GM10266 (cell line): Measurements from ENCODE around the gene STAMBP.

Experiments used
- DNase-seq: peaks from one replicate; pipeline ENCODE4 v3.0.0; 2012; ENCODE audit errors: extremely low spot score
- CTCF ChIP-seq: IDR thresholded peaks from 2 replicates; pipeline ENCODE4 v1.5.1; 2012; ENCODE audit warnings: mild to moderate bottlenecking, low read depth; ENCODE audit not compliant: control insufficient read depth, insufficient read depth; ENCODE audit errors: missing control alignments

The STAMBP gene

GRCh38 chr2:73917296-73917695 lies 88.5 kb downstream of the STAMBP start:
- no peak for DNase-seq
- TF ChIP-seq CTCF: no peak

GRCh38 chr2:73917696-73918207 lies 89.0 kb downstream of the STAMBP start:
- TF ChIP-seq CTCF: no peak
- DNase-seq: no peak

GRCh38 chr2:73918856-73919255 lies 90.1 kb downstream of the STAMBP start:
- DNase-seq: no peak
- TF ChIP-seq CTCF: no peak

- TF ChIP-seq CTCF: no peak
- no peak for DNase-seq
Observed at GRCh38 chr2:73919596-73920228, 91.0 kb downstream of the STAMBP start.

GRCh38 chr2:73920577-73921545 lies 92.1 kb downstream of the STAMBP start:
- DNase-seq: peak; percentile 27
- peak; percentile 36 for TF ChIP-seq CTCF

GRCh38 chr2:73921581-73921980 lies 92.8 kb downstream of the STAMBP start:
- no peak for DNase-seq
- no peak for TF ChIP-seq CTCF
